Liver (tissue), 3 donors: ENCODE data around the gene MROH8.

Experiments used
- CTCF ChIP-seq: fragments of 150-350 bp; IDR thresholded peaks from 2 replicates; pipeline ENCODE4 v1.5.1; 2017; ENCODE audit warnings: improper control_type of control experiment, low read depth, low read length; ENCODE audit not compliant: missing input control
- JUND ChIP-seq, 2 donors: IDR thresholded peaks; 2 replicates each; pipeline ENCODE4 v1.6.1; 2016; ENCODE audit warnings: antibody characterized with exemption in 2 of 2
- REST ChIP-seq: IDR thresholded peaks from 2 replicates; pipeline ENCODE4 v1.6.1; 2016; ENCODE audit warnings: antibody characterized with exemption, mild to moderate bottlenecking
- donor health status: healthy.
- donor health status: healthy.

- TF ChIP-seq REST (no peak), CTCF (no peak), JUND (IDR thresholded peaks at IDR 0.05) (no peak)
Observed at GRCh38 chr20:37205130-37205529, 25.8 kb upstream of the MROH8 start.
